ENCODE data around the gene NPHP1. TPM values are rescaled to one million over a fixed set of nuclear protein-coding genes. Genes with fewer than 3 reads are reported as not detected.
A peak's percentile ranks its signal among the peaks of the same experiment; 100 is the strongest.

NPHP1 gene
- total and polyA plus RNA-seq, 2 of the 4 experiments (the other 2 are of a cell fraction), result 1.8 to 2.5 TPM

GRCh38 chr2:110107092-110108079 is 97.4 kb downstream of the NPHP1 start:
- H3K27ac ChIP-seq (ENCODE audit: insufficient read depth, low read length), result peak overlapping the region; percentile 50; the same call in 1 of the 2 replicates
- WGBS, 2 experiments (ENCODE audit: extremely low coverage in 2 of 2, insufficient read length in 1 of 2), result 78% methylated on average over 1 of the region's 3 CpGs; no CpG with 5 or more reads in 1 of the 2 experiments
- dilution Hi-C loops (cut with HindIII; ENCODE audit: low sequenced_read_pairs, unreplicated experiment), result no loop called here
- no peak for DNase-seq
- H3K9me1 ChIP-seq (ENCODE audit: insufficient read depth, low read length), result peaks cover 26% of the 10 kb centered on the region
- peak overlapping the region; percentile 67 for H2AK5ac ChIP-seq (ENCODE audit: low read depth, low read length)
- H3K79me1 ChIP-seq (ENCODE audit: low read depth in 1 of 2, low read length in 2 of 2), result peaks cover 0 to 4% of the 10 kb centered on the region in 2 experiments; a peak in 1 of 4 replicates
- no peak overlapping the region; the same call in 1 of the 2 replicates for H4K91ac ChIP-seq (ENCODE audit: insufficient read depth, low read depth, low read length)
- H2BK15ac ChIP-seq (ENCODE audit: low read depth, low read length), result peak overlapping the region; percentile 36; the same call in 1 of the 3 replicates
- peaks cover 22% of the 10 kb centered on the region for H3K4me1 ChIP-seq (ENCODE audit: control insufficient read depth, insufficient read depth, low read length)
- CTCF ChIA-PET, result interaction anchor here (1.2 to 2.2 kb wide), 2 partner anchors 9 kb away, joined by 5 to 7 read pairs; partner anchors contain the start of gene MALL
- POLR2A ChIA-PET (ENCODE audit: unreplicated experiment), result interaction anchor here (0.6 kb wide), 1 partner anchor 1140 kb away, joined by 3 read pairs; no protein-coding TSS in a partner anchor
- intact Hi-C loops (cut with micrococcal nuclease), result no loop called here
- in situ Hi-C loops (cut with MboI; ENCODE audit: low sequenced_read_pairs), result no loop called here
- no peak for ATAC-seq (ENCODE audit: low read depth)
- peak overlapping the region; percentile 21 for H3K18ac ChIP-seq (ENCODE audit: low read depth, low read length)
- H3K9me3 ChIP-seq (ENCODE audit: control insufficient read depth, insufficient read depth, low read length), result no peaks in the 10 kb centered on the region
- no peak for TF ChIP-seq BHLHE40 (IDR thresholded peaks at IDR 0.05; ENCODE audit: low read depth, low read length)
- TF ChIP-seq, protein P1, sequence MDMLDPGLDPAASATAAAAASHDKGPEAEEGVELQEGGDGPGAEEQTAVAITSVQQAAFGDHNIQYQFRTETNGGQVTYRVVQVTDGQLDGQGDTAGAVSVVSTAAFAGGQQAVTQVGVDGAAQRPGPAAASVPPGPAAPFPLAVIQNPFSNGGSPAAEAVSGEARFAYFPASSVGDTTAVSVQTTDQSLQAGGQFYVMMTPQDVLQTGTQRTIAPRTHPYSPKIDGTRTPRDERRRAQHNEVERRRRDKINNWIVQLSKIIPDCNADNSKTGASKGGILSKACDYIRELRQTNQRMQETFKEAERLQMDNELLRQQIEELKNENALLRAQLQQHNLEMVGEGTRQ (IDR thresholded peaks at IDR 0.05; ENCODE audit: low read depth, low read length), result no peak
- TF ChIP-seq MXI1 (IDR thresholded peaks at IDR 0.05; ENCODE audit: borderline replicate concordance, low read depth, low read length), result no peak
- no peak for TF ChIP-seq RFX5 (IDR thresholded peaks at IDR 0.05; ENCODE audit: low read depth, low read length)
- no peak for TF ChIP-seq CTCF (conservative IDR thresholded peaks at IDR 0.05; ENCODE audit: low read depth, low read length)
- TF ChIP-seq CEBPB (IDR thresholded peaks at IDR 0.05; ENCODE audit: low read depth, low read length), result no peak
- TF ChIP-seq FOS (IDR thresholded peaks at IDR 0.05; ENCODE audit: low read depth, low read length), result no peak
- no peak for TF ChIP-seq CHD1 (IDR thresholded peaks at IDR 0.05; ENCODE audit: low read depth, low read length)
- TF ChIP-seq POLR2A (IDR thresholded peaks at IDR 0.05; ENCODE audit: low read depth, low read length), result no peak
- TF ChIP-seq MAZ (IDR thresholded peaks at IDR 0.05; ENCODE audit: borderline replicate concordance, low read depth, low read length), result no peak
- TF ChIP-seq SMC3 (IDR thresholded peaks at IDR 0.05; ENCODE audit: low read depth, low read length), result no peak
- no peak for TF ChIP-seq RAD21 (IDR thresholded peaks at IDR 0.05; ENCODE audit: low read length)
- no peak for TF ChIP-seq NFE2L2 (IDR thresholded peaks at IDR 0.05; ENCODE audit: low read depth, low read length)
- TF ChIP-seq MAFK (IDR thresholded peaks at IDR 0.05; ENCODE audit: low read depth, low read length), result no peak
- H3K4me2 ChIP-seq (ENCODE audit: low read depth, low read length), result no peak overlapping the region
- H2AFZ ChIP-seq (replicated peaks; ENCODE audit: low read length, poor library complexity), result peak overlapping the region; percentile 47
- H2BK5ac ChIP-seq (ENCODE audit: low read depth, low read length, poor library complexity, severe bottlenecking), result peak overlapping the region; percentile 53
- no TSS peak for BruUV-seq (replicated peaks)
- H3K56ac ChIP-seq (ENCODE audit: extremely low read depth, insufficient read depth, low read length), result no peak overlapping the region
- H2AK9ac ChIP-seq (replicated peaks; ENCODE audit: low read depth, low read length, poor library complexity), result no peak overlapping the region
- H3K27me3 ChIP-seq (ENCODE audit: control insufficient read depth, insufficient read depth, low read length), result no peaks in the 10 kb centered on the region
- H3K4me3 ChIP-seq (ENCODE audit: insufficient read depth, low read depth, low read length), result no peak overlapping the region
- no peak overlapping the region for H3K23ac ChIP-seq (ENCODE audit: low read depth, low read length)
- peak overlapping the region in 1 of 2 experiments; percentile 2; a peak in 1 of 4 replicates for H4K8ac ChIP-seq (ENCODE audit: low read depth in 2 of 2, low read length in 2 of 2)
- no peaks in the 10 kb centered on the region for H3K36me3 ChIP-seq (ENCODE audit: control insufficient read depth, insufficient read depth, low read length)
- no peak overlapping the region; the same call in 1 of the 2 replicates for H3K9ac ChIP-seq (ENCODE audit: low read depth, low read length)
- peak overlapping the region; percentile 60; the same call in 1 of the 2 replicates for H3K14ac ChIP-seq (replicated peaks; ENCODE audit: low read depth, low read length)
- H4K20me1 ChIP-seq (ENCODE audit: insufficient read depth, low read length), result no peaks in the 10 kb centered on the region
- H2BK20ac ChIP-seq (ENCODE audit: low read depth, low read length), result peak overlapping the region; percentile 69; the same call in 1 of the 2 replicates
- peak overlapping the region; percentile 4 for H2BK120ac ChIP-seq (ENCODE audit: low read depth, low read length)
- H3K4ac ChIP-seq (ENCODE audit: low read depth, low read length), result peak overlapping the region; percentile 48
- H4K5ac ChIP-seq (ENCODE audit: low read depth, low read length), result peak overlapping the region; percentile 77
